CD14-positive monocyte (primary cell): ENCODE data around the gene KLHDC8A. TPM values are rescaled to one million over a fixed set of nuclear protein-coding genes. Genes with fewer than 3 reads are reported as not detected.

Experiments
- DNase-seq, 3 donors: peaks; one replicate each; pipeline ENCODE4 v3.0.0-alpha.2; 2011 to 2022
- H2AFZ ChIP-seq: 2 replicates; pipeline ENCODE4 v1.6.0; 2012; ENCODE audit warnings: mild to moderate bottlenecking, low read depth, low read length, inconsistent platforms; ENCODE audit not compliant: insufficient read depth, poor library complexity, severe bottlenecking
- H3K27ac ChIP-seq, 2 donors: 1 replicate in 1 of 2; 2 replicates in 1 of 2; pipeline ENCODE4 v1.5.1; 2012 to 2013; ENCODE audit warnings: low read length in 2 of 2, control low read depth in 1 of 2, inconsistent platforms in 1 of 2, low read depth in 1 of 2, mild to moderate bottlenecking in 1 of 2
- H3K27me3 ChIP-seq, 2 donors: one replicate each; pipeline versions ENCODE4 v1.6.0 to v1.6.1; 2011 to 2013; ENCODE audit warnings: low read length in 2 of 2; ENCODE audit not compliant: control insufficient read depth in 2 of 2, insufficient read depth in 2 of 2
- H3K36me3 ChIP-seq, 2 donors: replicated peaks in 1 of 2; 1 replicate in 1 of 2; 2 replicates in 1 of 2; pipeline versions ENCODE4 v1.5.1 to v1.6.1; 2012 to 2013; ENCODE audit warnings: low read length in 2 of 2, control low read depth in 1 of 2, inconsistent platforms in 1 of 2, mild to moderate bottlenecking in 1 of 2; ENCODE audit not compliant: insufficient read depth in 2 of 2, control insufficient read depth in 1 of 2
- H3K4me1 ChIP-seq, 2 donors: 1 replicate in 1 of 2; 2 replicates in 1 of 2; pipeline versions ENCODE4 v1.5.1 to v1.6.1; 2012 to 2013; ENCODE audit warnings: low read length in 2 of 2, control low read depth in 1 of 2, inconsistent platforms in 1 of 2, mild to moderate bottlenecking in 1 of 2, moderate library complexity in 1 of 2; ENCODE audit not compliant: insufficient read depth in 2 of 2, control insufficient read depth in 1 of 2
- H3K4me2 ChIP-seq: replicated peaks from 2 replicates; pipeline ENCODE3; 2012; ENCODE audit warnings: low read length, moderate library complexity, mild to moderate bottlenecking; ENCODE audit not compliant: poor library complexity, severe bottlenecking; ENCODE audit errors: extremely low read depth
- H3K4me3 ChIP-seq, 3 experiments: fragments of 200-600 bp in 1 of 3; sonication (generic) in 1 of 3; replicated peaks in 1 of 3; 1 replicate in 2 of 3; 2 replicates in 1 of 3; pipeline ENCODE4 v1.5.1; 2011 to 2013; ENCODE audit warnings: low read length in 3 of 3, mild to moderate bottlenecking in 3 of 3, control low read depth in 2 of 3, low read depth in 2 of 3, inconsistent platforms in 1 of 3, moderate library complexity in 1 of 3
- H3K79me2 ChIP-seq: 2 replicates; pipeline ENCODE4 v1.6.0; 2012; ENCODE audit warnings: mild to moderate bottlenecking, control low read depth, inconsistent platforms, low read length, moderate library complexity; ENCODE audit not compliant: insufficient read depth
- H3K9ac ChIP-seq: 2 replicates; pipeline ENCODE4 v1.6.0; 2017; ENCODE audit warnings: low read length, mild to moderate bottlenecking; ENCODE audit not compliant: insufficient read depth, poor library complexity, severe bottlenecking
- H3K9me3 ChIP-seq, 2 donors: replicated peaks in 1 of 2; 1 replicate in 1 of 2; 2 replicates in 1 of 2; pipeline versions ENCODE4 v1.5.1 to v1.6.1; 2012 to 2013; ENCODE audit warnings: low read length in 2 of 2, control low read depth in 1 of 2; ENCODE audit not compliant: control insufficient read depth in 1 of 2, insufficient read depth in 1 of 2
- H4K20me1 ChIP-seq: 2 replicates; pipeline ENCODE4 v1.6.0; 2012; ENCODE audit warnings: mild to moderate bottlenecking, low read length, control low read depth, moderate library complexity; ENCODE audit not compliant: insufficient read depth
- H3K27ac Mint-ChIP-seq, 7 donors: one replicate each; pipeline ENCODE4 v1.8.0; 2020; ENCODE audit warnings: mild to moderate bottlenecking in 7 of 7, mixed read lengths in 7 of 7, moderate library complexity in 6 of 7, inconsistent platforms in 2 of 7
- H3K27me3 Mint-ChIP-seq, 3 donors: one replicate each; pipeline ENCODE4 v1.8.0; 2021 to 2022; ENCODE audit warnings: low read depth in 3 of 3, mild to moderate bottlenecking in 3 of 3, mixed read lengths in 3 of 3, moderate library complexity in 3 of 3, inconsistent platforms in 1 of 3
- H3K36me3 Mint-ChIP-seq, 2 donors: one replicate each; pipeline ENCODE4 v1.8.0; 2020; ENCODE audit warnings: mixed read lengths in 2 of 2, inconsistent platforms in 1 of 2, mild to moderate bottlenecking in 1 of 2
- H3K4me1 Mint-ChIP-seq: one replicate; pipeline ENCODE4 v1.8.0; 2020; ENCODE audit warnings: mild to moderate bottlenecking, mixed read lengths
- H3K4me3 Mint-ChIP-seq, 2 donors: one replicate each; pipeline ENCODE4 v1.8.0; 2020; ENCODE audit warnings: mild to moderate bottlenecking in 2 of 2, mixed read lengths in 2 of 2, moderate library complexity in 1 of 2
- H3K9me3 Mint-ChIP-seq, 7 donors: one replicate each; pipeline ENCODE4 v1.8.0; 2020 to 2022; ENCODE audit warnings: mixed read lengths in 7 of 7, mild to moderate bottlenecking in 6 of 7, moderate library complexity in 6 of 7, inconsistent platforms in 2 of 7
- CTCF ChIP-seq: fragments of 200-600 bp; IDR thresholded peaks from one replicate; pipeline ENCODE4 v1.8.0; 2022; ENCODE audit warnings: antibody characterized with exemption, mild to moderate bottlenecking
- WGBS: methylation state at CpG from one replicate; pipeline ENCODE4 v1.1.5; 2013; ENCODE audit warnings: missing lambda C conversion rate; ENCODE audit not compliant: insufficient coverage; 5-methylcytosine and 5-hydroxymethylcytosine counted together
- intact Hi-C, 2 donors: fragments of 100-400 bp; cut with micrococcal nuclease; formaldehyde crosslinking; loops; one replicate each; pipeline versions ENCODE4 v1.15.0 to v1.15.1; 2023
- polyA plus RNA-seq, 3 donors: library from polyadenylated mRNA; depleted of rRNA in 1 of 3; unstranded in 2 of 3; stranded (reverse) in 1 of 3; fragments of 300-500 nt in 2 of 3; fragments of >200 nt in 1 of 3; fragmentation: Illumina TruSeq in 2 of 3; gene quantifications; 1 replicate in 2 of 3; 2 replicates in 1 of 3; pipeline ENCODE4 v1.2.3, GENCODE V29; 2012 to 2021

KLHDC8A gene
- polyA plus RNA-seq, 3 donors, result not detected

GRCh38 chr1:205377355-205377754 lies 20.6 kb upstream of the KLHDC8A start:
- Histone ChIP-seq H3K36me3 (no peaks in the 10 kb centered on the region), H3K4me2 (no peak overlapping the region), H3K27ac (no peak overlapping the region), H4K20me1 (no peaks in the 10 kb centered on the region), H3K79me2 (no peaks in the 10 kb centered on the region), H3K9me3 (no peaks in the 10 kb centered on the region), H2AFZ (no peak overlapping the region), H3K4me1 (no peaks in the 10 kb centered on the region), H3K4me3 (no peak overlapping the region), H3K27me3 (peaks cover 27 to 32% of the 10 kb centered on the region in 2 donors), H3K9ac (no peak overlapping the region)
- H3K9me3 Mint-ChIP-seq, result no peaks in the 10 kb centered on the region
- H3K4me1 Mint-ChIP-seq, result peaks cover 4% of the 10 kb centered on the region
- H3K27me3 Mint-ChIP-seq, result peaks cover 29 to 55% (median 31%) of the 10 kb centered on the region in 3 donors
- no peak overlapping the region for H3K4me3 Mint-ChIP-seq
- no peak for TF ChIP-seq CTCF
- DNase-seq, result no peak
- no CpG with 5 or more reads among the region's 3 CpGs for WGBS
- no peak overlapping the region for H3K27ac Mint-ChIP-seq
- intact Hi-C loops, result no loop called here
- no peaks in the 10 kb centered on the region for H3K36me3 Mint-ChIP-seq

GRCh38 chr1:205376739-205377138 lies 20.0 kb upstream of the KLHDC8A start:
- 86% methylated on average over 1 of the region's 4 CpGs for WGBS
- Histone ChIP-seq H3K79me2 (no peaks in the 10 kb centered on the region), H3K36me3 (no peaks in the 10 kb centered on the region), H3K4me1 (no peaks in the 10 kb centered on the region), H2AFZ (no peak overlapping the region), H3K9ac (no peak overlapping the region), H3K9me3 (no peaks in the 10 kb centered on the region), H4K20me1 (no peaks in the 10 kb centered on the region), H3K27ac (no peak overlapping the region), H3K4me3 (no peak overlapping the region), H3K4me2 (no peak overlapping the region), H3K27me3 (peaks cover 27 to 32% of the 10 kb centered on the region in 2 donors)
- Mint-ChIP-seq H3K4me1 (peaks cover 4% of the 10 kb centered on the region), H3K27me3 (peaks cover 29 to 58% (median 32%) of the 10 kb centered on the region in 3 donors), H3K36me3 (no peaks in the 10 kb centered on the region), H3K4me3 (no peak overlapping the region), H3K9me3 (no peaks in the 10 kb centered on the region), H3K27ac (no peak overlapping the region)
- DNase-seq, result no peak
- TF ChIP-seq CTCF, result no peak
- intact Hi-C loops, result no loop called here
